HG02852 (cell line): ENCODE results near the gene CDH13.

Experiments used
- ATAC-seq: cut with Tn5 transposase; IDR thresholded peaks from one replicate; pipeline ENCODE4 v1.9.1; 2021; ENCODE audit warnings: mild to moderate bottlenecking, moderate library complexity; ENCODE audit not compliant: unreplicated experiment

Gene CDH13

DNA sequence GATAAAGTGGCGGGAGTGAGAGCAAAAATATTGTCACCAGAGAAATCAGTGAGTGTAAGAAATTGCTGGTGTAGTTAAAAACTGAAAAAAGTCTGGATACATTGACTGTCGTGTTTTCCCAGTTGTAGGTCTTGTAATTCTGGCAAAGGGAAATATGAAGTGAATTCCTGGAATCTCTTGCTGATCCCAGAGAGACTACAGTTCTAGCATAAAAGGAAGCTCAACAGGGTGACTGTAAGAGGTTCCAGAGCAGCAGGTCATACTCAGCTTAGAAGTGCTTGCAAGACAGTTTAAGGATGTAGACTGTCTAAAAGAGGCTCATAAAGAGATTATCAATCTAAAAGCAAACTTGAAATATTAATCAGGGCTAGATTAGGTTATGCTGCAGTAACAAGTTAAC is 890.2 kb downstream of the CDH13 start:
- no peak for ATAC-seq

DNA sequence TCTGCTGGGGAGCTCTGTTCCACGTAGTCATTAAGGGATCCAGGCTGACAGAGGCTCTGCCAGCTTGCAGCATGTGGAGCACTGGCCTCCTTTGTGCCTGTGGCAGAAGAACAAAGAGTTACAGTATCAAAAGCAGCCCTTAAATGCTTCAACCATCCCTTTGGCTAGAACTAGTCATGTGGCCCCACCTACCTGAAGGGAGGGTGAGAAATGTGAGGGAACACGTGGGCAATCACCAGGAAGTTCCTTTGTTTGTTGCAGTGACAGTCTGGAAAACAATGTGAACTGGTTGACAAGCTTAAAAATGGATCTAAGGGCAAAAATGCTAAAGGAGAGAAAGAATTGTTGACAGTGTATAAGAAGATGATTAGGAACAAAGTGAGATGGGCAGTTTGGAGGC is 890.6 kb downstream of the CDH13 start:
- no peak for ATAC-seq

DNA sequence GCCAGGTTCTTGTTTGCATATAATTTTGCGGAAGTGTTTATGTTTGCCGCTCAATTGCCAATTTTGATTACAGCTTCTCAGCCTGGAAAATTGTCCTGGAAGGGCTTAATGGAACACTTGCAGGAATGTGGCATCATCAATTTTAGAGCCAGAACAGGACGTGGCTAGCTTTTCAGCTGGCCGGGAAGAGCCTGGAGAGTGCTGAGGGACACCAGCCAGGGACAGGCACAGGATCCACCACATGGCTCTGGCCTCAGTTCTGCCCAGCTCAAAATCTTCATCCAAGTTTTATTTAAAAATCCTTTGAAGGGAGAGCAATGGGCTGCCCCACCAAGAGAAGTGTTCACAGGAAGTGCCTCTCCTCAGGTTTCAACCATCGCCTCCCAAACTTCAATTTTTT is 893.8 kb downstream of the CDH13 start:
- no peak for ATAC-seq

DNA sequence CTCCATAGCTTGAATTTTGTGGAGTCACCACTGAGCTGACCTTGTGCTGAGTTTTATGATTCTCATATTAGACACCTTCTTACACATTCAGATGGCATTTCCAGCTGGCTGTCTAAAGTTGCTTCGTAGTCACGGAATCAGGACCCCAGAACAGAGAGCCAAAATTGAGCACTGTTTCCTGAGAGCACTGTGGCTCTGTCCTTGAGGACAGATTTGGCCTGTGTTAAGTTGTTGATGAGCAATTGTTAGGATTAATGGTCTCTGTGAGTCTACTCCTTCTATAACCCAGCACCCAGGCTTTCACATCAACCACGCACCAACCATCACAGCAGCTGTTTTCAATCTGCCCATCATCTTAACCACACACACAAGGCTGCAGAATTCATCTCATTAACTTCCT is 903.5 kb downstream of the CDH13 start:
- no peak for ATAC-seq

DNA sequence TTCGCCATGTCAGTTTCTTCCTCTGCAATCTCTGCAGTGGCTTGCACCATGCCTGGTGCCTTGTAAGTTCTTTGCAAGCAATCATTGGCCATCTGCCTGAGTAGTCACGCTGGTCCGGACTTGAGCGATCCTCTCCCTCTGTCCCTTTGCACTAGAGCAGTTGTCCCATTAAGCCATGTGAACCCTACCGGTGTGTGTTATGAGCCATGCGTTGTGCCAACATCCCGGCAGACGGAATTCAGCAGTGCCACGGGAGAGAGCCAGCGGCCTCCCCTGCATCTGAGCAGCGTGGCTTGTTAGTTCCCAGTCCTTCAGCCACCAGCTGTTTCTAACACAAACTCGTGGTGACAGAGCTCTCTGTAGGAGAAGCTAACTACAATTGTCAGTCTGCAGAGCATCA is 905.9 kb downstream of the CDH13 start:
- ATAC-seq = no peak

DNA sequence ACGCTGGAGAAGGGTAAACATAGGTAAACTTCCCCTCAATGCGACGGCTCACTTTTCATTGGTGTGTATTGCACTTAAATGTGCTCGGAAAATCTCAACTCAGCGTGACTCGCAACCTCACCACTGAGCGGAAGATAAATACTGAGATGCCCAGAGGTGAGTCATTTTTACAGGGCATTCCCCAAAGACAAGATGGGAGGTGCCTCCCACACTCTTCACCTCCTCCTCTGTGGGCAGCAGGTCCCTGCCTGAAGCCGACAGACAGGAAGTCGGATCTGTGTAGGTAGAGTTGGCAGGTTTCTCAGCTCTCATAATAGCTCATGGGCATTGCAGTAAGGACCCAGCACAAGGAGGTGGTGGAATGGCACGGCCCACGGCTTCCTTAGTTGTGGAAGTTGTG is 906.4 kb downstream of the CDH13 start:
- no peak for ATAC-seq

DNA sequence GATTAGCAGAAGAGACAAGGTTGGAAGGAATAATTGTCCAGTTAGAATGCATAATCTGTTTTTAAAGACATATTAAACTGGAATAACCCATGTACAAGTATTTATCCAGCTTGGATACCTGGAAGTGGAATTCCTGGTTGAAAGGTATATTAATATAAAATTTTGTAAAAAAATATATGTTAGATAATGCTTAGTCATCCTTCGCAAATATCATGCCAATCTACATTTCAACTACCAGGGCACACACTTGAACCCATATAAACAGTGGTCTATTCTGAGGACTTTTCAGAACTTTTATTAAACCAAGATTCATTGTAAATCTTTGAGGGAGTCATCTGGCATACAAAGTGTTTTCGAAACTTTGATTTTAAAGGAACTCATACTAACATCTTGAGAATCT is 911.9 kb downstream of the CDH13 start:
- ATAC-seq = no peak

DNA sequence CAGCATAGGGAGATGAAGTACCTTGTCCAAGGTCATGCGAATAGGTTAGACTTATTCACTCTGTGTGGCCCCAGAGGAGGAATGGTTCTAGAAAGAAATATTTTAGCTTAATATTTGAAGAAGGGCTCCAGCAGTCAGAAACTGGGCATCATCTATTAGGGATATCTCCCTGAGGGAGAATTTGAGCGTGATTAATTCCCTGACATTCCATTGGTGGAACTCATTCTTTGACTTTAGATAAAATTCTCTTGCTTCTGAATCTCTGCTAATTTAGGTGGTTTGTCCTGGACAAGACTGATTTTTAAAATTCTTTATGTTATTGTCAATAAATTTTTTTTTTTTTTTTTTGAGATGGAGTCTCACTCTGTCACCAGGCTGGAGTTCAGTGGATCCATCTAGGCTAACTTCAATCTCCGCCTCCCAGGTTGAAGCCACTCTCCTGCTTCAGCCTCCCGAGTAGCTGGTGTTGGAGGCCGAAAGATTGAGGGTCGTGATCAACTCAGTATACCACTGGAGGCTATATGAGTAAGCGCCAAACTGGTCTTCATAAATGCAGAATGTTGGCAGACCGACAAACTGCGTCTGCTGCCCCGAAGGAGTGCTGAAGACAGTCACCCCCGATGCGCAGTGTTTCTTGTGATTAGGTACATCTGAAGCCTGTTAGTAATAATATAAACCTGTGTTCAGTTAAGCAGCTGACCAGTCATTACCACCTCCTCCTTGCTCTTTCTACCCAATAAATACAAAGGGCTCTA is 913.1 kb downstream of the CDH13 start:
- ATAC-seq = no peak

DNA sequence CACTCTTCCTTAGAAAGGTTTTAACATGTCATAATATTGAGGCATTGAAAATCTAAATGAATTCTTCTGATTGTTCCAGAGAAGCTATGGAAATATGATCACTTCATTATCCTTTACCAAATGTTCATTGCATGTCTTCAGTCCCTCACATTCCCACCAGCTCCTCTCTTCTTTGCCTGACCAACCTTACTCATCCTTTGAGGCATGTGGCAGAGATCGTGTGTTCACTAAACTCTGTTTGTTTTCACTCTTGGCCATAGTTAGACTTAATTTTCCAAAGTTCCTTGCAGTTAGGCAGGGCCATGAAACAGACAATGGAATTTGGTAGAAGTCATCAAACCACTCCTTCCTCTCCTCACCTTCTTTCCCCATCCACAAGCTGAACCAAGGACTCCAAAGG is 914.5 kb downstream of the CDH13 start:
- ATAC-seq = no peak

DNA sequence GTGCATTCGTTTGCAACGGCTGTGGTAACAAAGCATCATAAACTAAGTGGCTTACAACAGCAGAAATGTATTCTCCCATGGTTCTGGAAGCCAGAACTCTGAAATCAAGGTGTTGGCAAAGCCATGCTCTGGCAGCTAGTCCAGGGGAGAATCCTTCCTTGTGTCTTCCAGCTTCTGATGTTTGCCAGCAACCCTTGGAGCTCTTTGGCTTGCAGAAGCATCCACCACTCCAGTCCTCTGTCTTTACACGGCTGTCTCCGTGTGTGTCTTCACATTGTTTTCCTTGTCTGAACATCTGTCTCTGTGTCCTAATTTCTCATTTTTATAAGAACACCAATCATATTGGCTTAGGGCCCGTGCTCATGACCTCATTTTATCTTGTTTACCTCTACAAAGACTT is 915.7 kb downstream of the CDH13 start:
- no peak for ATAC-seq

DNA sequence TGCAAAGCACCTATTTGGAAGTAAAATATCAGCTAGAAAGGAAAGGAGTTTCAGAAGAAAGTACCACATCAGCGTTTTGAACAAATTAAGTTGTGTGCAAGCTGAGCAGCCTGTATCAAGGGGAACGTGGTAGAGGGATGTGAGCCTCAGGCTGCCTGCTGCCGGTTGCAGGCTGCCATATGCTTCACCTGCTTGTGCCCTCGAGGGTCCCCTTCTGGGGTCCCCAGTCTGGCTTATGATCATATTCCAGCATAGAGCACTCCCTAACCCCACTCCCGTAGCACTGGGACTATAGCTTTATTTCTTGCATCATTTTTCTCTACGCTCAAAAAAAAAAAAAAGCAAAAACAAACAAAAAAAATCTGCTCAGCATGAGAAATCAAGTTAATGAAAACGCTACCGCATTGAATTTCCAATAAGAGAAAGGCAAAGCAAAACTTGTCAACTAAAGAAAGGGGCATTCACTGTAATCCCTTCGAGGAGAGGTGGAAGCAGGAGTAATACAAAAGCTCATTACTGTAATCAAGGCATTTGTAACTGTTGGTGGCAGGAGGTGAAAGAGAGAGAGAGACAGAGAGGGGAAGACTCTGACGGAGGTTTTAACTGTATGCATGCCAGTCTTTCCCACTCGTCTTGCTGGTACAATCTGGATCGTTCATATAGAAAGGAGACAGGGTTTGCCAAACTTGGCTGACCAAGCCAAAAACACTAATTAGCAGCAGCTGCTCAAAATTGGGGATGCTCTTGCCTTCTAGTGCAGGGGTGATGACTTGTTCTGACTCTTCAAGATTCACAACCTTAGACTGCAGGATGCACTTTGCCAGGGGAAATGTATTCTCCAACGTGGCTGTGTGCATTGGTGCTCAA is 922.8 kb downstream of the CDH13 start:
- no peak for ATAC-seq

DNA sequence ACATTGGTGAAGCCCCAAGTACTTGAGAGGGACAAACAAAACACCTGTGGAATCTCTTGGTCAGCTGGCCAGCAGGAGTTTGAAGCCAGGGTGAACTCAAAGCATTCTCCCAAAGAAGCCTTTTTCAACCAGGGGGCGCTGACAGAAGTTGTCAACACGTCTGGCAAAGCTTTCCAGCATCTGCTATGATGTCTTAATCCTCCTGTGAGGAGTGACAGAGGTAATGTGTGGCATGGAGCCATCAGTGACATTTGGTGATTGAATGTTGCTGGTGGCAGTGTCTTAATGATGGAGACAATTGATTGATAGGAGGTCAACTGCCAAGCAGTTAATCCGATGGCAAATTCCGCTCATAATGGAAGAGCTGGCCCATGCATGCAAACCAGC is 923.4 kb downstream of the CDH13 start:
- no peak for ATAC-seq

DNA sequence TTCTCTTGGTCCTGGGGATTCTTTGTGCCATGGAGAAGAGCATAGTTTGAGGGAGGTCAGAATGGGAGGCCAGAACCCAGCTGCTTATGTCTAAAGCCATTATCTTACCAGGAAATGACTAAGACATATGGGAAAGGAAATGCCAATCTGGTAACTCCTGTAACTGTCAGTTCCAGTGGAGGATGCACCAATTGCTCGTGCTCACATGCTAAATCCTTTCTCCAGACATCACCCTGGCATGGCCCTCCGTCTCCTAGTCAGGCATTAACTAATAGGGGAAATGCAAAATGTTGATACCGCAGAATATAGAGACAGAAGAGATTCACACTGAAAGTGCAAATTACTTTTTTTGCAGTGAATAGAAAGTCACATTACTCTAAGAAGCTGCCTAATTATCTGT is 925.5 kb downstream of the CDH13 start:
- no peak for ATAC-seq

DNA sequence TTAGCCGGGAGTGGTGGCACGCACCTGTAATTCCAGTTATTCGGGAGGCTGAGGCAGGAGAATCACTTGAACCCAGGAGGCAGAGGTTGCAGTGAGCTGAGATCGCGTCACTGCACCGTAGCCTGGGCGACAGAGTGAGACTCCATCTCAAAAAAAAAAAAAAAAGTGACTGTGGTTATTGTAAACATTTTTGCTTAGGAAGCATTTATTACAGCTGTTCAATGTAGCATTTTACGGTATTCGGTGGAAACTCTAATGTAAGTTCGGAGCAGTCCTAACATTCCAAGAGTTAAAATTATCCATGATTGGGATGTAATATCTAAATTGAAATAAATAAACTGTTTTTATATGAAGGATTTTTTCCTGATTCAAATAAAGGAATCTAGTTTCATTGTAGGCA is 926.2 kb downstream of the CDH13 start:
- no peak for ATAC-seq

DNA sequence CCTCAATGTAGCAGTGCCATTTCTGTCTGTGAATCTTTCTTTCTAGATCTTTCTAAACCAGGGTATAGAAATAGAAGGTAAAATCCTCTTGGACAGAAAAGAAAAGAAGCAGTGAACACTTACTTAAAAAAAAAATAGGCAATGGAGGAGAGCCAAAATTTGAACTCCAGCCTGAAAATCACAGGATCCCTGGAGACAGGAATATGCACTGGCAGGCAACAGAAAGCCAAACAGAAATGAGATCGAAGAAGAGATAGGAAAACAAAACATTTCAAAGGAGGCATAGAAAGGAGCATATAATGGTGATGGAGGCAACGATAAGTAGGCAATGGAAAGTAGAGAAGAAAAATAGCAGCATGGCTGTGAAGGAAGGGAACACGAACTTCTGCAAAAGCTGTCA is 927.3 kb downstream of the CDH13 start:
- no peak for ATAC-seq

DNA sequence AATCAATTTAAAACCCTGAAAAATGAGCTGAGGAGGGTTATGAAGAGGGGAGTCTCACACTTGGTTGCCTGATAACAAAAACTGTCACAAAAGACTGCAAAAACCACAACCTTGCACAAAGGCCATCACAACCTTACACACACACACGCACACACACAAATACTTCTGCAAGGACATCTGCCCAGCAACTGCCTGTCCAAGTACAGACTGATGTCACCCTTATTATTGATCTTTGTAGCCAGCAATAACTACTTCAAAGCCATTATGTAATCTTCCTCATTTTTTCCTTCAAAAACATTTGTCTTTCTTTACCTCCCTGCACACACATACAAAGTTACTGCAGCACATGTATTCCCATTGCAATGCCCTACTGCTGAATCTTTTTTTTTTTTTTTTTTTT is 927.8 kb downstream of the CDH13 start:
- no peak for ATAC-seq

DNA sequence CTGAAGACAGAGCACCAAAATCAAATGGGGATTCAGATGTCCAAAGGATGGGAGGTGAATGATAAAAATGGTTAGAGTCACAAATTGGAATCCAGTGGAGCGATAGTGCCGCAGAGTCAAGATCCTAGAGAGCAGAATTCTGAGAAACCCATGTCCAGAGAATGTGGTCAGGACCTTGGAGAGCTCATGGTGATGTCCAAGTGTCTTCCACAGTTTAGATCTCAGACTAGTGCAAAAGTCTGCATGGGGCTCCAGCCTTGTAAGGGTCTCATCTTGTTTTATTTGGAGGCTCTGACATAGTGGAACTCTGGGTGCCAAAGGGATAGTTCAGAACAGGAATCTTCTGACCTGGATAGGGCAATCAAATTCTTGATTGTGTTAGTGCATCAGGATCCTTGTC is 935.1 kb downstream of the CDH13 start:
- no peak for ATAC-seq

DNA sequence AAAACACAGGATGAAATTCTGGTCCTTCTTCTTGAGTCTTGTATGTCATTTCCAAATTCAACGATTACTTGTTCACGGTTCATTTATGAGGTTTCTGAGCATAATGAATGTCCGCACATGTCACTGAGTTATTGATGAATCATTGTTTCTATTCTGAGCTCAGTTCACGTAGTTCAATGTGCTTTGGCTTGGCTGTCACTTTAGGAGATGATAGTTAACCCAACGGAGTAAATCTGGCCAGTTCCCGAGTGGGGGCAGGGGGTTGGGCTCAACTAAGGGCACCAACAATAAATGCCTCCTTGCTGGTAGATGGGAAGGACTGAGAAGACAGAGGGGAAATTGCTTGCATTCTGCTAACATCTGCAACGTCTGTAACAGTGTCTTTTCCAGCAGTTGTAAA is 941.6 kb downstream of the CDH13 start:
- ATAC-seq = no peak

DNA sequence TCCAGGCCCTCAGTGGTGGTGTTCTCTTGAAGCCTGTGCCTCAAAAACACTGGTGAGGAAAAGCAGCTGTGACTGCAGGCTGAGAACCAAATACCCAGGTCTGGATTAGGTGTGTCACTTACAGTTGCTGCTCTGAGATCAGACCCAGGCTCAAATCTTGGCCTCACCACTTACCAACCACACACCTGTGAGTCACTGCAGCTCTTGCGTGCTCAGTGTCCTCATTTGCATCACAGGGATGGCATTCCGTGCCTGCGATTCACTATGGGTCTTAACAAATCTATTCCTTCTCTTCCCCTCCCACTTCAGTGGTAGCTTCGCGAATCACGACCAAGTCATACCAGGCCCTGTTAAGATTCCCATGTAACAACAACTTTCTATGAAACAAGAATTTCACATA is 947.6 kb downstream of the CDH13 start:
- ATAC-seq = no peak

DNA sequence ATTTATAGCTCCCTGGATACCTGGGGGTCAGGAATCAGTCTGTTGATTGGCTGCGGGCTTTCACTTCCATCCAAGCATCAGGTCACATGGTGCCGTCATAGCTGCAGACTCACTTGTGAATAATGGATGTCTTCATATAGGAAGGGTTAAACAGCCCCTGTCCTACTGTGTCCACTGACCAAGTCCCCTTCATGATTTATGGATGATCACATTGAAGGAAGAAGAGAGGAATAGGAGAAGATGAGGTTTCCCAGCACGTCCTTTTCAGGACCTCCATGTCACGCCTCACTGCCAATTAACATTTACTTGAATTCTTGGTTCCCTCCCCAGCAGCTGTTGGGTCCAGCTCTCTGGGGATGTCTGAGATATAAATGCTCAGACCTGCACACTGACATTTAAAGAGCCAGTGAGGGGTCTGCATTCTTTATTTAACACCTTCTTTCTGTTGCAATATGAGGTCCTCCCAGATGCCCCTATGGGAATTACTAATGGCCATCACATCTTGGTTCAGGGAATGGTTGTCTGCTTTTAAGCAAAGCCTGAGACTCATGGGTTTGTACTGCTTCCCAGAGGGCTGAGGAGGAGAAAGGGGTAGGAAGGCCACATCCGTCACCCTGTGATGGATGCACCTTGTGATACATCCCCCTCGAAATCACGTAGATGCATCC is 950.4 kb downstream of the CDH13 start:
- no peak for ATAC-seq

DNA sequence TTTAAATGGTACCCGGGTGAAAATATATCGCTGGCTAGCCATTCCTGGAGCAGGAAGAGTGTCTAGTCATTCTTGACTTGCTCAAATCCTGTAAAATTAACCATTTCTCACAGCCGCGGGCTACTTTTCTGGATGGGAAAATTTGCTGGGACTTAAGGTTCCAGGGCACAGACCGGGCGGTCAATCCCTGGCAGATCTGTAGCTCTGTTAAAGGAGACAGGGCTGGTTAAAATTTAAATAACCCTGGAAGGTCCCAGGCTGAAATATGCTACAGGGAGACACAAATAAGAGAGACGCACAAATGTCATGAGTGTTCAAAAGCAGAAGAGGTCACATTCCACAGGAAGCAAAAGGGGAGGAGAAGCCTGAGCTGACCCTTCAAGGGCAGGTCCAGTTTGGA is 951.4 kb downstream of the CDH13 start:
- no peak for ATAC-seq

DNA sequence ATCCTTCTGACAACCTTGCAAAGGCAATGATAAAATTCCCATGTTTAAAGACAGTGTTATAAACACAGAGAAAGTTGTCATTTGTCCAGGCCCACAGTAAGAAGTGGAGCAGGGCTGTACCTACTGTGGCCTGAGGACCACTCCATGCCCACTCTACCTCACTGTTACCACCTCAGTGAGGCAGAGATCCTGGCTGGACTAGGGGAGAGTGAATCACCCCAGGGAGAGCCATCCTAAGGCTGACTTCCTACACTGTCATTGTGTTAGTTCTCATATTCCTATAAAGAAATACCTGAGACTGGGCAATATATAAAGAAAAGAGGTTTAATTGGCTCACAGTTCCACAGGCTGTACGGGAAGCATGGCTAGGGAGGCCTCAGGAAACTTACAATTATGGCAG is 952.3 kb downstream of the CDH13 start:
- no peak for ATAC-seq
